ENCODE data around the gene METTL16.

The METTL16 gene

DNA sequence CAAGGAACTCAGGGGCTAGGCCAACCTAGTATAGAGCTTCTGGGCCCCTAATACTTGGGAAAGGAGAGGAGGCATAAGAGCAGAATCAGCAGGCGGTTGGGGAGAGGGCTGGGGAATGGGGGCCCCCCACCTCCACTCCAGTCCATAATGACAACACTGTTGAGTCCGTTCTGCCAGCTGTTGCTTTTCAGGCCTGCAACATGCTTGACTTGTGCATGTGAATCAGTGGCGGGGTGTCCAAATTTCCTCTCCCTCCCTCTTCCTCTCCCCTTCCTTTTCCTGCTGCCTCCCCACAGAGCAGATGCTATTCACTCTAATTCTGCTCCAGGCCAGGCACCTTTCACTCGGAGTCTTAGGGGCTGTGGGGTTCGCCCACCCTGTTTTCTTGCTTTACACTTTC, 142.6 kb downstream of the METTL16 start:
- DNase-seq (ENCODE audit: low read depth, low spot score): no peak
- no peak overlapping the region for H3K27ac ChIP-seq

GRCh38 chr17:2368359-2368758, 143.3 kb downstream of the METTL16 start:
- H3K27ac ChIP-seq: no peak overlapping the region
- DNase-seq (ENCODE audit: low read depth, low spot score): no peak

- DNase-seq (ENCODE audit: low read depth, low spot score): no peak
- H3K27ac ChIP-seq: no peak overlapping the region
Observed at GRCh38 chr17:2366747-2367494, 144.8 kb downstream of the METTL16 start.
